Measurements from ENCODE around the gene SLC22A12.

GRCh38 chr11:64601605-64602465 lies 10.8 kb downstream of the SLC22A12 start:
- TF ChIP-seq CTCF (IDR thresholded peaks at IDR 0.05) (no peak), EZH2 (IDR thresholded peaks at IDR 0.05) (no peak), EZH2phosphoT487 (IDR thresholded peaks at IDR 0.05) (no peak)

Data from neural progenitor cell (in vitro differentiated cells).